GF-D8 (cell line): ENCODE measurements around the gene SESN1.

Source experiments
- DNase-seq: peaks from one replicate; lab custom pipeline; 2025; lab: John Stamatoyannopoulos, UW

Gene SESN1

GRCh38 chr6:109060571-109060970 lies 34.1 kb downstream of the SESN1 start:
- DNase-seq: no peak

- peak; percentile 53 for DNase-seq
These were observed 35.0 kb downstream of the SESN1 start for GRCh38 chr6:109059571-109060021.

- peak; percentile 42 for DNase-seq
These were observed 35.5 kb downstream of the SESN1 start for GRCh38 chr6:109059153-109059552.

GRCh38 chr6:109058620-109059019 lies 36.0 kb downstream of the SESN1 start:
- no peak for DNase-seq

- DNase-seq: no peak
These were observed 38.0 kb downstream of the SESN1 start for GRCh38 chr6:109056661-109057060.

- no peak for DNase-seq
These were observed 38.8 kb downstream of the SESN1 start for GRCh38 chr6:109055771-109056235.

- no peak for DNase-seq
These were observed 41.3 kb downstream of the SESN1 start for GRCh38 chr6:109053336-109053735.

GRCh38 chr6:109052852-109053251 lies 41.8 kb downstream of the SESN1 start:
- no peak for DNase-seq

- DNase-seq: no peak
These were observed 42.5 kb downstream of the SESN1 start for GRCh38 chr6:109052018-109052651.

GRCh38 chr6:109051301-109052017 lies 43.2 kb downstream of the SESN1 start:
- no peak for DNase-seq

GRCh38 chr6:109050447-109051102 lies 44.1 kb downstream of the SESN1 start:
- no peak for DNase-seq

GRCh38 chr6:109050012-109050411 lies 44.6 kb downstream of the SESN1 start:
- no peak for DNase-seq

GRCh38 chr6:109048670-109049415 lies 45.8 kb downstream of the SESN1 start:
- DNase-seq: no peak

- no peak for DNase-seq
These were observed 46.5 kb downstream of the SESN1 start for GRCh38 chr6:109048176-109048575.

GRCh38 chr6:109045493-109045892 lies 49.2 kb downstream of the SESN1 start:
- DNase-seq: no peak

GRCh38 chr6:109039795-109040194 lies 54.9 kb downstream of the SESN1 start:
- DNase-seq: peak; percentile 67

GRCh38 chr6:109038837-109039398 lies 55.7 kb downstream of the SESN1 start:
- DNase-seq: no peak

- DNase-seq: no peak
These were observed 57.9 kb downstream of the SESN1 start for GRCh38 chr6:109036574-109037294.

- DNase-seq: no peak
These were observed 60.1 kb downstream of the SESN1 start for GRCh38 chr6:109034526-109034925.

GRCh38 chr6:109033655-109034054 lies 61.0 kb downstream of the SESN1 start:
- no peak for DNase-seq

GRCh38 chr6:109031416-109031815 lies 63.2 kb downstream of the SESN1 start:
- no peak for DNase-seq
